NCI-H146 treated with DMSO at 0.1 percent for 48 hours (cell line): Measurements from ENCODE around the gene ESYT3.
A peak's percentile ranks its signal among the peaks of the same experiment; 100 is the strongest.

Source experiments
- DNase-seq: peaks from one replicate; lab custom pipeline; 2025; ENCODE audit not compliant: unreplicated experiment; lab: John Stamatoyannopoulos, UW

Gene ESYT3, protein sequence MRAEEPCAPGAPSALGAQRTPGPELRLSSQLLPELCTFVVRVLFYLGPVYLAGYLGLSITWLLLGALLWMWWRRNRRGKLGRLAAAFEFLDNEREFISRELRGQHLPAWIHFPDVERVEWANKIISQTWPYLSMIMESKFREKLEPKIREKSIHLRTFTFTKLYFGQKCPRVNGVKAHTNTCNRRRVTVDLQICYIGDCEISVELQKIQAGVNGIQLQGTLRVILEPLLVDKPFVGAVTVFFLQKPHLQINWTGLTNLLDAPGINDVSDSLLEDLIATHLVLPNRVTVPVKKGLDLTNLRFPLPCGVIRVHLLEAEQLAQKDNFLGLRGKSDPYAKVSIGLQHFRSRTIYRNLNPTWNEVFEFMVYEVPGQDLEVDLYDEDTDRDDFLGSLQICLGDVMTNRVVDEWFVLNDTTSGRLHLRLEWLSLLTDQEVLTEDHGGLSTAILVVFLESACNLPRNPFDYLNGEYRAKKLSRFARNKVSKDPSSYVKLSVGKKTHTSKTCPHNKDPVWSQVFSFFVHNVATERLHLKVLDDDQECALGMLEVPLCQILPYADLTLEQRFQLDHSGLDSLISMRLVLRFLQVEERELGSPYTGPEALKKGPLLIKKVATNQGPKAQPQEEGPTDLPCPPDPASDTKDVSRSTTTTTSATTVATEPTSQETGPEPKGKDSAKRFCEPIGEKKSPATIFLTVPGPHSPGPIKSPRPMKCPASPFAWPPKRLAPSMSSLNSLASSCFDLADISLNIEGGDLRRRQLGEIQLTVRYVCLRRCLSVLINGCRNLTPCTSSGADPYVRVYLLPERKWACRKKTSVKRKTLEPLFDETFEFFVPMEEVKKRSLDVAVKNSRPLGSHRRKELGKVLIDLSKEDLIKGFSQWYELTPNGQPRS

DNA sequence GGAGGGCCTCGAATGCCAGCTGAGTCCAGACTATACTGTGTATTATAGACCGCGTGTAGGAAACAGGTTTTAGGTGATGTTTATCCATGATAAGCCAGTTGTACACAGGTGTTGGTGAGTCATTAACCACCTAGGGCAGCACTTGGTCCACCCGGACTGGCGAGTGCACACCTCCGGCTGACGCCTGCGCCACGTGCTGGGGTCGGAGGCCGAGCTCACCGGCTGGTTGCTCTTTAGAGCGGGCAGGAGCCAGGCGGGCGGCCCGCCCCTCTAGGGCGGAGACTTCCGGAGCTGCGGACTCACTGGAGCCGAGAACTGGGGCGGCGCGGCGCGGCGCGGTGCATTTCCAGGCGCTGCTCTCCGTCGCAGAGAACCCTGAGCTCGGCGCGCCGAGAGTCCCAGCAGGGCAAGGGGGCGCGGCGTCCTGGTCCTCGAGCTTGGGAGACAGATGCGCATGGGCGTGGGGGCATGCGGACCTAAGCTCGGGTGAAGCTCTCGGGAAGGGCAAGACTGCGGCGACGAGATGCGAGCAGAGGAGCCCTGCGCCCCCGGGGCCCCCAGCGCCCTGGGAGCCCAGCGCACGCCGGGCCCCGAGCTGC, at the start of gene ESYT3:
Gene ESYT3 (plus strand): TSS at position 341 of the 599 bp plus-strand sequence. CDS start 183 bp downstream, at position 524.
- peak; percentile 80 for DNase-seq

DNA sequence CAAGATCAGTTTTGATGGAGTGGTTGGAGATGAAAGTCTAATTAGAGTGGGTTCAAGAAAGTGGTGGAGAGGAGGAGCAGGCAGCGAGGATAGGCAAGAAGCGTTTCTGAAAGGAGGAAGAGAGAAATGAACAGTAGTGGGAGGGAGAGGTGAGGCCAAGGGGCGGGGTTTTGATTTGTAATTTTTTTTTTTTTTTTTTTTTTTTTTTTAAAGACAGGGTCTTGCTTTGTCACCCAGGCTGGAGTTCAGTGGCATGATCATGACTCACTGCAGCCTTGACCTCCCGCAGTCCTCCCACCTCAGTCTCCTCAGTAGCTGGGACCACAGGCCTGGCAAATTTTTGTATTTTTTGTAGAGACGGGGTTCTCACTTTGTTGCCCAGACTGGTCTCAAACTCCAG, 49.4 kb upstream of the ESYT3 start:
- DNase-seq, result no peak

DNA sequence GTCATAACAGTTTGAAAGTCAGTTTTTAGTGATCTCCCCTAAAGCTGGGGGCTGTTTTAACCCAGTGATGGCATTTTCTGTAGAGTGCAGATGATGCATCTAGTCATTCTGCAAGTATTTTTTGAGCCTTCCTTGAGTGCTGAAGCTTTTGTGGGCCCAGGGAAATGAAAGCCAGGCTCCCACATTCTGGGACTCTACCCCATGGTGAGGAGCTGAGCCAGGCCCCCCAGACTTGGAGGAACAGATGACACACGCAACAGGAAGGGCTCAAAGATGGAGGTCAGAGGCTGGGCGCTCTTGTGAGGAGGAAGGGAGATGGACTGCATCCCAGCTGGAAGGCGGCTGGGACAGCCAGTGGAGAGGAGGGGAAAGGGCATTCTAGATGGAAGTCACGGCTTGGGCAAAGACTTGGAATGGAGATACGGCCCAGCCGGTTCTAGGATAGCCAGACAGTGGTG, 45.2 kb upstream of the ESYT3 start:
- DNase-seq, result no peak

DNA sequence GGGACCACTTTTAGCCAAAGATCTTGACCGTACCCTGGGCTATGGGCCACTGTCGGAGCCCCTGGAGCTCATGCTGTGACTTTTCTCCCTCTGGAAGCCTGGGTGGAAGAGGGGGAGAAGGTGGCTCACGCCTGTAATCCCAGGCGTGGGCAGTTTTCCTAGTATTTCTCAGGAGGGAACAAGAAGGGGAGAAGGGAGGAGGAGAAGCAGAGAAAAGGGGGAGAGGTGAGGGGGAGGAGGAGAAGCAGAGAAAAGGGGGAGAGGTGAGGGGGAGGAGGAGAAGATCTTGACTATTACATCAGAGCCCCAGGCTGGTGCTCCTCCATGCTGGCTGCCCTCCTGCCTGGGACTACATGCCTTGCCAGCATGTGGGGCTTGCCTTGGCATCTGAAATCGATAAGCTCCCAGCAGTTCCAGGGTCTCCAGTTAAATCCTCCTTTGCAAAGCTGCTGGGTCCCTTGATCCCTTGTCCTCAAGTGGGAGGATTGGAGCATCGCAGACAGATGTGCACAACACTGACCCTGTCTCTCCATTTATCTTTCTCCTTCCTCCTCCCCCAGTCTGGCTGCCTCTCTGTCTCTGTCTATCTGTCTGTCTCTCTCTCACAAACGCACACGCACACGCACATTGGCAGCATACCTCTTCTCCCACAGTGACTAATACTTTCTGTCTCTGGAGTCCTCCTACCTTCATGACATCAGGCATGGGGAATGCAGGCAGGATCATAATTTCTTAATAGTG, 44.4 kb upstream of the ESYT3 start:
- no peak for DNase-seq

DNA sequence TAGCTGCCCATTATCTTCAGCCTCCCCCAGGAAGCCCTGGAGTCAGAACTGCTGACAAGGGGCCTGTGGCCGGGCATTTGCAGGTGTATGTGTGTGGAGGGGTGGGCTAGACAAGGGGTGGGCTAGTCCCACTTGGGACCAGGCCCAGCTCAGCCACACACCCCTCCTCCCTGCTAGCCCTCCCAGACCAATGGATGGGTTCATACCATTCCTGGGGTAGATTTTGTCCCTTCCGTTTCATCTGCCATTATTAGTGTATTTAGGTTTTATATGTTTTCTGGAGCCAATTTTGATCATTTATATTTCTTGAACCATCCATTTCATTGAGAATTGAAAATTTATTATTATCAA, 43.9 kb upstream of the ESYT3 start:
- no peak for DNase-seq

DNA sequence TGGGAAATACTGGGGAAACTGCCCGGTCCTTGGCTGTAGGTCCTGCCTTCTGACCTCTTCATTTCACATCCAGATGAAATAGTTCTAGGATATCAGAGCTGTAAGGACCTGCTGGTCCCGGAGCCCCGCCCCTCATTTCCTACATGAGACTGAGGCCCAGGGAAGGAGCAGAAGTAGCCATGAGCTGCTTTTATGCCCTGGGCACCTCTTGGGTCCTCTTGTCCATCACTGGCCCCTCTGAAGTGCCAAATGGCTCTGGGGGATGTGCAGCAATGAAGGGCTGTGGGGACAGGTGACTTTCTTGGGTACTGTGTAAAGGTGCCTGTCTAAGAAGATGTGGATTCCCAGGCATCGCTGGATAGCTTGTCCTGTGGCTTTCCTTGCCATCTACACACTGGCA, 40.3 kb upstream of the ESYT3 start:
- DNase-seq, result no peak

DNA sequence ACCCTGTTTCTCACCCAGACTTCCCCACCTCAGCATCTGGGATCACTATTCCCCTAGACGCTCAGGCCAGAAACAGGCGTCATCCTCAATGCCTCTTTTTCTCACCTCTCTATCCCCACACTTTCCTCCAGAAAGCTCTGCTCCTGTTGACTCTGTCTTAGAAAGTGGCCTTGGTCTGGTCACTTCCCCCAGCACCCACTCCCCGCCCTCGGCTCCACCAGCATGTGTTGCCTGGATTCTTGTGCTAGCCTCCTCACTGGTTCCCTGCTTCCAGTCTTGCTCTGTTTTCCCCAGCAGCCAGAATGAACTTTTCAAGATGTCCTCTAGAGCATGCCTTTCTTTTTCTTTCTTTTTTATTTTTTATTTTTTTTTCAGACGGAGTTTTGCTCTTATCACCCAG, 39.7 kb upstream of the ESYT3 start:
- no peak for DNase-seq

DNA sequence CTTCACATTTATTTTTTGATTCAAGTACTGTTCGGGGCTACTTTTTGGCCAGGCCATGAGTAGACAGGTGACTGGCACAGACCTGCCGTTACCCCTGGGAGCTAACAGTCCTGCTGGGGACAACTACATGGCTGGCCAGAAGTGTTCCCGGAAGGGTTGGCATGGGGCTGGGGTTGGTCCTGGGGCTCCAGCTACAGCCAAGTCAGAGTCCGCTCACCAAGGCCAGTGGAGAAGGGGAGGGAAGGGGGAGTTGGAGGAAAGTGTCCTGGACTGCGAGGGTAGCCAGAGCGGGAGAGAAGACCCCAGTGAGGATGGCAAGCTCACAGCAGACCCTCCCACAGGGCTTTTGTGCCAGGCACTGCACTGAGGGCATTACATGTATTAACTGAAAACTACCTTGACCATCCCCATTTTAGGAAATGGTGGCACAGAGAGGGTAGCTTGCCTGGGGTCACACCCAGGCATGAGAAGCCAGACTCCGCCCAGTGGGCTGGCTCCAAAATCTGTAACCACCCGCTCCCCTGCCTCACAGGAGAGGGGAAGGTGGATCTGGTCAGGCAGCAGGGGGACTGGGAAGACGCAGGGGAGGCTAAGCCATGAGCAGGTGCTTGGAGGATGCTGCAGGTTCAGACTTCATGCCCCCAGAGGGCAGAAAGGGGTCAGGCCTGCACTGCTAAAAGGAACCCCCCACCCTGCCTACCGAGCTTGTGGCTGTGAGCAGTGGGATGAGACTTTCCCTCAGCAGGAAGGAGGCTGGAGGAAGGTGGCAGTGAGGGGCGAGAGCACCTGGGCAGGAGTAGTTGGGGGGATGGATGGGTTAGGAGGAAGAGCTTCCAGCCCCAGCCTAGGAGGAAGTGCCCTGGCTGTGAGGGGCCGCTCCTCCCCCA, 38.3 kb upstream of the ESYT3 start:
- no peak for DNase-seq

DNA sequence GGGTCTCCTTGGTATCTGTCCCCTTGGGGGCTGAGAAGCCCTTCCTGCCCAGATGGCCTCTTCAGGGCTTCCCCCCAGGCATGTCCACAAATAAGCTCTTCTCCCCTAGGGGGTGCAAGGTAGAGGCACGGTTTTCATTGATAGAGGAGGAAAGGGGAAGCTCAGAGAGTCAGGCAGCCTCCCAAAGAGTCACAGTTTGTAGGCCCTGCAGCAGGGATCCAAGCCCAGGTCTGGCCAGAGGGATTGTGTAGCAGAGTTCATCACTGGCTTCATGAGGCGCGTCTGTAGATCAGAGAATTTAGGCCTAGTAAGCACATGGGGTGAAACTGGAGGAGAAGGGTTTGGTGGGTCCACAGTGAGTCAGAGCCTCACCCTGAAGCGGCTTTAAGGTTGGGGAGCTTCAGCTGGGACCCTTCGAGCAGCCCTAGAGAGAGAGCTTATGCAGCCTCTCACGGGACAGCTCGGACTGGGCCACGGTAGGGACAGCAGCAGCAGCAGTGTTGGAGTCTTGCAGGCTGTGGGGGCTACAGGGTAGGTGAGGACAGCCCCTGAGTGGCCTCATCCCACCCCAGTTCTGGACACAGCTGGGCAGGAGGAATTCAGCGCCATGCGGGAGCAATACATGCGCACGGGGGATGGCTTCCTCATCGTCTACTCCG, 37.5 kb upstream of the ESYT3 start:
- DNase-seq, result no peak

DNA sequence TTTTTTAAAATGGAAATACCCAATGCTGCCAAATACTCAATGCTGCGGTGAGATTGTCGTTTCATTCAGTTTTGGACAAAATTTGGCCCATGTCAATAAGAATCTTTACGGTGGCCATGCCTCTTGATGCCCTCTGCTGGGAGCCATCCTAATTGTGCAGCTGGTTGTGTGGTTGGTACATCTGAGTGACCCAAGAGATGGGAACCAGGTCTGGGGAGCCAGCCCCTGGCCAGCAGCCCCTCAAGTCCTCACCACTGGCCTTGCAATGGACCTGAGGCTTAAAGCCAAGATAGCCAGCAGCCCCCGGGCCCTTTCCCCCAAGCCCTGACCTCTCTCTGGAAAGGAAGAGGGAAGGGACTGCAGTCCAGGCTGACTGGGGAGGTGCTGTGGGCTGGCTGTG, 36.4 kb upstream of the ESYT3 start:
- no peak for DNase-seq

DNA sequence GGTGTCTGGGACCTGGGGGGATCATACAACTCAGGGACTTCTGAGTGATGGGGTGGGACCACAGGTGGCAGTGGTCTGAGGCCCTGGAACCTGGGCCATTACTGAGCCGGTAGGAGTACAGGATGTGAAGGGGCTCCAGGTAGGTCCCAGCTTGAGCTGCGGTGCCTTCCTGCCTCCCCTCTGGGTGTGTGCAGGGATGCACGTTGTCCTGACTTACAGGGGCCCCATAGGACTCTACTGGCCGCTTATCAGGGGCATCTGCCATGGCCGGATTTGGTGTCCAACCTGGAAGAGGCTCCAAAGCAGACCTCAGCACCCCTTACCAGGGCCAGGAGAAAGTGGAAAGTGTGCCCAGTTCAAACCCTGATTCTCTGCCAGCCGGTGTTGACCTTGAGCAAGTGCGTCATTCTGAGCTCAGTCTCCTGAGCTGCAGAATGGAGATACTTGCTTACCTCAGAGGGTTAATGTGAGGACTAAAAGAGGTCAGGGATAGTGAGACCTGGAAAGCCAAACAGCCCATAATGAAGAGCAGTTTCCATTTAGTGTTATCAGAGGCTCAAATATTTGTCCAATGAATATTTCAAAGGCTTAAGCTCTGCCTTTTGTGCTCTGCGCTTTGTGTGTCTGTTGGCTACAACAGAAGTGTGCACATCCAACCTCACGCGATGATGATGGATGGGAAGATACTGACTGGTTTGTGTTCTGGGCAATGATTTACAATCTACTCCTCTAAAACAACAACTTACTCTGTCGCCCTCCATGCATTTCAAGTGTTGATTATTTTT, 35.4 kb upstream of the ESYT3 start:
- DNase-seq, result peak; percentile 98

DNA sequence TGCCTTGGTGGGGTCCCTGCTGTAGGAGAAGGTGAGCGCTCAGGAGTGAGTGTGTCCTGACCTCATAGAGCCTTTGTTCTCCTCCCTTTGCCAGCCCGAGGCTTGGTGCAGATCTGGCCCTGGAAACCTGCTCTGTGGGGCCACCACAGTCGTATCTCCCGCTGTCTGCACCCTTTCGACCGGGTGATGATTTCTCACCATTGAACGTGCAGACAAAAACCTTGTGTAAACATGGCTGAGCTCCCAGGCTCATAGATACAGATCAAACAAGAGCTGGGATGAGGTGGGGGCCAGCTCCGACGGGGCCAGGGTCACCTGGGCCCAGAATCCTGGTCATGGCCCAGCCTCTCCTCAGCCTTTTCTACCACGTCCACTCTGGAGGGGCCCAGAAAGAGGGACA, 34.6 kb upstream of the ESYT3 start:
- peak; percentile 96 for DNase-seq

DNA sequence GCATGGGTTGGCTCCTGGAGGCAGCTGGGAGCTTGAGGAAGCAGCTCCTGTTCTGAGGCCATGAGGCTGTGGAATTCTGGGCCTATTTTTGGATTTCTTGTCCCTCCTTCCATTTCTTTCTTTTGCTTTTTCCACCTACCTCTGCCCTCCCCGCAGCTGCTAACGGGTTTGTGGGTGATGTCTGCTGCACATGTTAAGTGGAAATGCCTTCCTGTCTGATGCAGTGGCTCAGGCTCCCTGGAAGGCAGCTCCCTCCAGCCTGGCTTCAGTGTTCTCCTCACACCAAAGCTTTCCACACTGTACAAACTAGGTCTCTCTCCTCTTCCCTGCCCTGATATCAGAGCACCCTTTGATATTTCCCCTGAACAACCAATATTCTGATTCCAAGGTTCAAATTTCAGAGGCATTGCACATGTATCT, 33.8 kb upstream of the ESYT3 start:
- no peak for DNase-seq

DNA sequence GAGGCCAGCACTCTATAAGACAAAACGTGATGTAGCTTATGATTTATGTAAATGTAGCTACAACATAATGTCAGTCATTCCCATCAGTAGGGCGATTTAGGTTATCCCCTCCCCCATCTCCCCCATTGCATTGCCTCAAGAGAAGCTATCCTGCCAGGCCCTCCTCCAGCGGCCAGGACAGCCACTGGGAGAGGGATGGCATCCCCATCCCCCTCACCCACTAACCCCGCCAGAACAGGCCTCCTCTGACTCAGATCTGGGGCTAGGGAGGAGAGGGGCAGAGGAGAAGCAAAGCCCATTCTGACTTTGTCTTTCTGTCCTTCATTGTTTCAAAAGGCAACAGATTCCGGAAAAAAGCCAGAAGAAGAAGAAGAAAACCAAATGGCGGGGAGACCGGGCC, 32.6 kb upstream of the ESYT3 start:
- no peak for DNase-seq

DNA sequence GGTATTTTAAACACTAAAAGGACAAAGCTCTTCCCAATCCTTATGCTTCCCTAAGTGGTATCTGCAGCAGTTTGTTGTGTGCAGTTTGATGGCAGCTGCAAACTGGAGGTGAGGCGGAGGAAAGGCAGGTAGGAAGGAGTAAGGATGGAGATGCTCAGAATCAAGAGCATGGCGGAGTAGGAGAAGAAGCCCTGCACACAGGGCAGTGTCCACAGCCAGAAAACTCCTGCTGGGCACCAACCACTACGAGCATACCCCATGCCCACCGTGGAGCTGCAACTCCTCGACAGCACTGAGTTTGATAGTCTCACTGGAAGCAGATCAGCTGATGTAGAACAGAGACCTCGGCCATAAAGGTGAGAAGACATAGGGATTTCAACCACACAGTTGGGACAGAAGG, 30.3 kb upstream of the ESYT3 start:
- DNase-seq, result no peak

DNA sequence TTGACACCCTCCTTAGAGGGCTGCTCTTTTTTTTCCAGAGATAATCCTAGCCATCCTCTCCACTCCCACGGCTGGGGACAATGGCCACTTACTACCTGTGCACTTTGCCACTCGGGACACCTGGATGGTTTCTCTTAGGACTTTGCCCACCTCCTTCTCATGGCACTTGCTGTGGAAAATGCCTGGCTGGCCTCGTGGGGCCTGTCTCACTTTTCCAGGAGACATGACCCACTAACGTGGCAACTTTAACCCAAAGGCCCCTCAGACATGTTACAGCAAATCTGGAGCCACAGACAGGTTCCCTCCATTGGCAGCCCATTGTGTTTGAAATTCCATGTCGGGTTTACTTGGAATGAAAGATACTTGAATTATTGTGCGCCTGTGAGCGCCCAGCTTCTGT, 29.4 kb upstream of the ESYT3 start:
- DNase-seq, result no peak

DNA sequence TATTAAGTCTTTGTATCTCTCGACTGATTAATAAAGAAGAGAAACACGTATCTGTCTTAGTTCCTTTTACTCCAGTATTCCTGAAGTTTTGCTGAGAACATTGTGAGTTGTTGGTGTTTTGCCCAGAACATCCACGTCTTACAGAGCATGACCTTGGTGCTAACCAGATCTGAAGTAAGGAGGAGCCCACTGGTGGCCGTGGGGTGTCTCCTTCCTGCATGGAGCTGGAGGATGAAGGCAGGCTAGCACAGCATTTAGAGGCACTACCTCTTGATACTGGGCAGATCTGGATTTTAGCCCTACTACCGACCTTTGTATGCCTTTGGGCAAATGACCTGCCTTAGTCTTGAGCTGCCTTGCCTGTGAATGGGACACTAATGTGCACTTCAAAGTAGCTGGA, 28.9 kb upstream of the ESYT3 start:
- no peak for DNase-seq

DNA sequence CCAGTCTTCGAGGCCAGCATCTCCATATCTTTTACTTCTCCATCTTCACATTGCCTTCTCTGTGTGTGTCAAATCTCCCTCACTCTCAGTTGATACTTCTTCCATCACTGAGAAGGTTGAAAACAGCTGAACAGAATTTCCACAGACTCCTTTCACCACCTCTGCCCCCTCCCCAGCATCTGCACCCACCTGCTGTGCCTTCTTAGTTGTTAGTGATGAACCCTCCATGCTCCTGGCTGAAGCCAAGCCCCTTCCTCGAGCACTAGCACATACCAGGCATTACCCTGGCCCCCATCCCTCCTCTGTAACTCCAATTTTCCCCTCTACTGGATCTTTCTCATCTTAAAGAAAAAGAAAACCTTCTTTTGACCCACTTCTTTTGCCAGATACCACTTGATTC, 27.8 kb upstream of the ESYT3 start:
- DNase-seq, result no peak
